HG02943 (cell line): ENCODE results near the gene SLC9C1.

ENCODE experiments used
- ATAC-seq: cut with Tn5 transposase; IDR thresholded peaks from one replicate; pipeline ENCODE4 v1.9.1; 2021; ENCODE audit warnings: mild to moderate bottlenecking, low read depth, moderate library complexity; ENCODE audit not compliant: unreplicated experiment

SLC9C1 gene

DNA sequence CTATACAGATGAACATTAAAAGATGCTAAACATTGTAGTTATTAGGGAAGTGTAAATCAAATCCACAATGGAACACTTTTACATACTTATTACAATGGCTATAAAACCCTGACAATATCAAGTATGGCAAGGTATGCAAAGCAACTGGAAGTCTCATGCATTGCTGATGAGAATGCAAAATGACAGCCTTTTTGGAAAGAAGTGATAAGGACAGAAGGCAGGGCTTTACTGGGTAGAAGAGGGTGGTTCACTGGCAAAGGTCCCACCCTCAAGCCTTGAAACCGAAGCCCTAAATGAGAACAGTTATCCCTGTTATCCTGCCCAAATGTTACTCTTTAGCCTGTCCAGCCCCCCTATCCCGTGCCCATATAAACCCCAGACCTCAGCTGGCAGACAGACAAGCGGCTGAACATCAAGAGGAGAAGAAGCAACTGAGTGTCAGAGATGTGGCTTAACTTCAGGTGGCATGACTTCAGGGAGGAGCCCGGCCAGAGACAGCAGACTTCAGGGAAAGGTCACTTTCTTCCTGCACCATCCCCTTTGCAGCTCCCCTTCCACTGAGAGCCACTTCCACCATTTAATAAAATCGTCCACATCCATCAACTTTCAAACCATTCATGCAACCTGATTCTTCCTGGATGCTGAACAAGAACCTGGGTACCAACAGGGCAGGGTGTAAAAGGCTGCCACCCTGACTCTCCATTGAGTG, 160.2 kb downstream of the SLC9C1 start:
- no peak for ATAC-seq

DNA sequence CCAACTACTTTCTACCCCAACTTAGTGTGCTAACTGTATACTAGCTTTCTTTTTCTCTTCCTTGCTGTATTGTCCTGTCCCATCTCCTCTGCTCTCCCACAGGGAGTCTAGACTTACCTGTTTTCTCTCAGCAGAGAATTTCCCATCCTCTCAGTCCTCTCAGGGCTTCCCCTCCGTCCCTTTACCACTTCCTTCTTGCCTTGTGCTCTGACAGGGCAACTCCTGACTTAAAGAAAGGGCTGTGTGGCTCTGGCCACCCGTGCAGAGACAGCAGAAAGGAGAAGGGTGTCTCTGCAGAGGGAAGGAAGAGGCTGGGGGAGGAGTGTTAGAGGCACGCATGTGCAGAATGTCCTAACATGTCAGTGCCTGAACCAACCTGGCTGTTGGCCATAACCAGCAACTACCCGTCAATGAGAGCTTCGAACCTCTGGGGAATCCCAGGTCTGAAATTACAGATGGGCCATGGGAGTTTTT, 161.0 kb downstream of the SLC9C1 start, which contains the start of gene GCSAM:
Gene GCSAM (minus strand): TSS at position 274 of the 474 bp plus-strand sequence. CDS start 128 bp downstream, at position 146.
- ATAC-seq, result peak; percentile 81

DNA sequence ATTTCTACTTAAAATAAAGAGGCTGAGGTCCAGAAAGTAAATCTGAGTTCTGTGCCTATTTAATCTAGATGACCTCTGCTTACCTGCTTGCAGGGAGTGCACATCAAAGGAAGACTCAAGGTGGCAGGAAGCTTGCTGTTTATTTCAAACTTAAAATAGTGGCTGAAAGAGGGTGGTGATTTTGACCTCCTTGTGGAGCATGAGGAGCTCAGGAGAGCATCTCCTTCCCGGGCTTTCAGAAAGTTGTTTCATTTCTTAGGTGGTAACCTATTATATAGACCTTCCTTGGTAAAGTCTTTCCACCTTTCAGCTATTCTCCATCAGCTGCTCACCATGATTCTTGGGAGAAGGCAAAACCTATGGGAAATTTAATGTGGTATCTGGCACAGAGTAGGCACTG, 161.5 kb downstream of the SLC9C1 start:
- peak; percentile 1 for ATAC-seq

DNA sequence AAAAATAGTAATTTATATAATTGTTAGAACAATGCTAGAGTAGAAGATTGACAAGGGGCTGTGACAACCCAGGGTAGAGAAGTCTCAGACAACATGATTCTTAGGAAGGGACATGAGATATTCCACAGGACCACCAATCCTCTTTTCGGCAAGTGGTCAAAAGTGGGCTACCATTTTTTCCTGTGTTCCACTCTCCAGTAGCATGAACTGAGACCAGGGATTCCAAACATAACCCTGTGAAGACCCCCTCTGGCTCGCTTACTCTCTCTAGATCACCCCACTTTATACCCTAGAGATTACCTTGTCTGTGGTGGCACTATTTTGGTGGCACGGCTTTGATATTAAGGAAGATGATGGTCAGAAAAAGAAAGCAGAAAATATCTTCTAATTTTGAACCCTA, 161.9 kb downstream of the SLC9C1 start:
- no peak for ATAC-seq

DNA sequence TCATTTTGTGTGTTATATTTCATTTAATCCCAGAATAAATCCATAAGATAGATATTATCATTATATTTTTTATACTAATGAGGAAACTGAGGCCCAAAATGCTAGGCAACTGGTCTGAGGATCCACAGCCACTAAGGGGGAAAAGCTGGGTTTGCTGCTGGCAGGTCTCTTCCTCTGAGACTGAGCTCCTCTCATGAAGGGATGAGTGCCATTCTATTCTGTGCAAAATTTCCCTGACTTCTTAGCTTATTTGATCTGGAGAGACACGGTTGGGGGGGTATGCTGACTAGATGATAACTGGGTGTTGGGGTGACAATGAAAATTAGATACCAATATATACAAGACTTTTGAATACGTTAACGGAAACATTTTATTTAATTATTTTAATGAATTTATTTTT, 162.9 kb downstream of the SLC9C1 start:
- no peak for ATAC-seq

DNA sequence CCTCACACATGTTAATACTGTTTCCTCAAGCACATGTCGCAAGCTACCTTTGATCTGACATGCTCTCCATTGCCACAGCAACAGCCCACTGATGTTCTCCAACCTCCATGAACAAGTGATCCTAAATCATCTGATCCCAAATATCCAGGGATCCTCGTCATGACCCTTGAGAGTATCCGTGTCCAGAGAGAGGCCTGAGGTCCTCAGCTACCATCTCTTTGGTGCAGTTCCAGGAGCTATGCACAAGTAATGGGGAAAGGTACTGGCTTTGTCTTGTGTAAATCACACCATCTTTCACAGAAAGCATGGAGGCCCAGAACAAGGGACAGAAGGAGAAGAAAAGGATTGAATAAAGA, 163.4 kb downstream of the SLC9C1 start:
- ATAC-seq, result no peak

DNA sequence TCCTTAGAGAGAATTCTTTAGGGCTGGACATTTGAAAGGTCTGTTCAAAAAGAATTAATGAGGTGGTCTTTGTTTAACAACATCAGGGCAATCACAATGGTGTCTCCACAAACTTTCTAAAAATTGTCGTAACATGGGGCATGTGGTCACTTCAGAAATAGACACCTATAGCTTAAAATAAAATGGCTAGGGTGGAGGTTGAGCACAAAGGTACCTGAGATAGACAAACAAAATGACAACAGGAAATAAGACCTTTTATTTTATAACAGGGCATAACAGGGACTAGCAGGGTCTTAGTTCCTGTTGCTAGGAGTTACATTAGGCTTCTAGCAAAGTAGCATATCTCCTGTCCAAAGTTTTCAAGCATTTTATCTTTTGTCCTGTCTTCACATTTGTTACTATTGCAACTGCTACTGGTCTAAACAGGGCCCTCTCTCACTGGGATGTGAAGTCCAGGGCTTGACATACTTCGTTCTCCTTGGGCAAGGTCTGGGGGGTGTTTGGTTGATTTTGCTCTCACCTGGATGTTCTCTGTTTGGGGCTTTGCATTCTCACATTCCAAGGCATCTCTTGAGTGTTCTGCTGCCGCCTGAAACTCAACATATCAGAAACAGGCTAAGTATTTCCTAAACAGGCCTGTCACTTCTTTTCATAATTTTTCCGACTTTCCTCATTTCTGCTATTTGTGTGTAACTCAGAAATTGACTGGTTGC, 163.9 kb downstream of the SLC9C1 start:
- ATAC-seq, result no peak

DNA sequence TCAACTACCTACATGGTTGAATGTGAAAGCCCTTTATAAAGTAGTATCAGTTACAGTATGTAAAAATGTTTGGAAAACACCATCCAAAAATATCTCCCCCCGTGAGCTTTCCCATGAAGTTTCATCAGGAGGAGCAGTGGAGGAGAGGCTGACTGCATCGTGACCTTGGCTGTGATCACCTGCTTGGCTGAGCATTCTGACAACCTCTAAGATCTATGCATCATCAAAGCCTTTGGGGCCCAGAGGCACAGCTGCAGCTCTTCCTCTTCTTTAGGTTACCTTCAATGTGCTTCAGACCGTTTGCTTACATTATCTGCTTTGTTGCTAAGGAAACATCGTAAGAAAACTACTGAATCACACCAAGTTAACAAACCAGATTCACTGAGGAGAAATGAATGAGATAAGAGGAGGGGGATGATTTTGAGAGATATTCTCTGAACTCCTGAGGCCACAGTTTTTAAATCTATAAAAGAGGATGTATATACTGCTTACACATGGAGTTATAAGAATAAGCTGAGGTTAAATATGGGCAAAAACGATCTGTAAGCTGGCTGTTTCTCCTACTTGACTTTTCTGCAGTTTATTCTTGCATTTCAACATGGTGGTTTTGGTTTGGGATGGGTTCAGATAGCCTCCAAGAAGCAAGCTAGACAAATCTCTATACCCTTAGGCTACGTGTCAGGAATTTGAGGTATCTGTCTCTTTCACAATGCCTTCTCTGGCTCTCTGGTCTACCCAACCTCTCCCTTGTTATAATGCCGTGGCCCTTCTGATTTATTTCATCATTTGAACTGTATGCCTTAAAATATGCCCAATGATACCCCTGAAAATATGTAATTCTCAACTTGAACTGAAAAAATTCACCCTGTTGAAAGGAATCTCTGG, 164.9 kb downstream of the SLC9C1 start:
- ATAC-seq, result peak; percentile 47

DNA sequence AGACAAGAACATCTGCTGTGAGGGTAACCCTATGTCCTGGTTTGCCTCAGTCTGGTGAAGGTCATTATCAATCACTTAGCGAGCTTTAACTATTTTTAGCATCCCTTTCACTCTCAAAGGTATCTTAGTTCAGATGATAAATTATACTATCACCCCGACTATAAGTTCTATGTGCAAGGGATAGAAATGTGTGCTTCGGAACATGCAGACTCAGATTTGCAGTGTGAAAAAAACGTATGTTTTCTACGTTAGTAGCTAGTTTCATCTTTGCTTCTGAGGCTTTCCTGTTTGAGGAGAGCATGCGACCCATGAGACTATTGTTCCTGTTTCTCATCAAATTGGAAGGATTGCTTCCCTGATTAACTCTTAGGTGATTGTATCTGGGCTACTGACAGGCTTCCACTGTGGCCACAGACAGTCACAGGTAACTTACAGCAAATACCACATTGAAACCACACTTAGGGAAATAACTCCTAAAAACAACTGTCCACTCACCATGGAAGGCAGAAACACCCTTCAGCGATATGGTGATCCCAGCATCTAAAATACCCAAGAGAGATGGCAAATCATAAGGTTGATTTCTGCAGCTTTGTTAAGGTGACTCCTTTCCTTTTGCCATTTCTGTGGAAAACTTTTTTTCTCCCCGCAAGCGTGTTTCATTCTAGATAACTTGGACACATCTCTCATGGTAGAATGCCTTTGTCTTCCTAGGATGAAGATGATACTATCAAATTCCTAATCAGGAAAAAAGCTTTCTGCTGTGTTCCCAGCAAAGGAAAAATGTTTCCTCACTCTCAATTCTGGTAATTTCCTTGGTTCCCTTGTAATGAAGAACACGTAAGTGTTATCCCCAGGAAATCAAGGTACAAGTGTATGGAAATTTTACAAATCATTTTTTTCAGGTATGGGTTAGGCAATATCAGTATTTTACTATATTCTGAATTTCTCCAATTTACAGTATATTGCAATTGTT, 166.2 kb downstream of the SLC9C1 start:
- ATAC-seq, result no peak

DNA sequence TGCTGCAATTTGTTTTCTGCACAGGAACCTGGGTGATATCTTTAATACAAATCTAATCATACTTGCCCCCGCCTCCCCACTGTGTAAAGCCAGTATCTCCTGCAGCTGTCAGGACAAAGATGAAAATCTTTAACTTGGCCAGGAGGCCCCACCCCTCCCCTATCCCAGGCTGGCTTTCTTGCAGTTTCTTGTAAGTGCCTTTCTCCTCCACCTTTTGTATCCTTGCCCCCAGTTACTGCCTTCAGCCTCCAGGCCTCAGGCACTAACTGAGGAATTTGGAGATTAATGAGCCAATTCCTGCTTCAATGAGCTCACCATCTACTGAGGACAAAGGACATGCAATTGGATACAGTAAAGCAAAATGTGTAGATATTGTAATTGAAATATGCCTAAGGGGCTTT, 167.5 kb downstream of the SLC9C1 start:
- ATAC-seq, result no peak

DNA sequence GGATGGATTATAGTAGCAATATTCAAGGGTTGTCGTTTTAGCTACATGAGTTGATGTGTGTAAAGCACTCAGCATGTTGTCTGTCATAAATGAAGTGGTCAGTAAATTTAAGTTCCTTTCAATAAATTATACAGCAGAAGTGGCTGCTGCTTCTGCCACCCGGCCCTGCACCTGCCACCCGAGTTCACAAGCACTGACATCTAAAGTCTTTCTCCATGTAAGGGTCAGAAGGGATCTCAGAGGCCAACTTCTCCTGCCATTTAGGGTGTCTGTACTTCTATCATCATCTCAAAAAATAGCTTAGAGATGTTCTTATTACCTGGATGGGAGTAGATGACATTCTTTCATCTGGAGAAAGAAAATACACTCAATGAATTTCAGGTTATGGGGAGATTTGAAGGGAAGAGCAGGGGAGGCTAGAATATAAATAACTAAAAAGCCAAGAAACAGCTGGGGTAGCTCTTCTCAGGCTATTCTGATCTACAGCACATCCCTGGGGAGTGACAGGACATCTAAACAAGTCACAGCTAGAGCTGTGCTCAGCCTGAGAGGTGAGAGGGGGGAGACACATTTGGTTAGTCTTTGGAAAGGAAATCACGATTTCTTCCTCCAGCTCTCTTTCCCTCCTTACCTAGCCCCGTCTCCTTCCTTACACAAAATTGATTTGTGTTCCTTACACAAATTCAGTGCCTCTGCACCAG, 169.0 kb downstream of the SLC9C1 start:
- no peak for ATAC-seq

DNA sequence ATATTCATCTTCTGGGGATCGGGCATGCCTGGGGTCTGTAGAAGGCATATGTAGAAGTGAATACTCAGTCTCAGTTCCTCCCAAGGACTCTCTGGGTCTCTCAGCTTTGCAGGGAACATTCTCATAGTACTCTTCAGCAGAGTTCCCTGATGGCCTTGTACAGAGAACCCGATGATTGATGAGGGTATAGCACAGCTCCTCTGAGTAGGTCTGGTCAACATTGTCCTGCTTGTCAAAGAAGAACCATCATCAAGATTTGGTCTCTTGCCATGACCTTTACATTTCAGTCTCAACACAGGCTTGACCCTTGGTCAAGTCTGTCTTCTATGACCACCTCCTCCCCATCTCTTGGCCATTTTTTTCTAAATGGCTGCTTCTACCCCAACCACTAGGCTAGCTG, 170.5 kb downstream of the SLC9C1 start:
- ATAC-seq, result no peak

DNA sequence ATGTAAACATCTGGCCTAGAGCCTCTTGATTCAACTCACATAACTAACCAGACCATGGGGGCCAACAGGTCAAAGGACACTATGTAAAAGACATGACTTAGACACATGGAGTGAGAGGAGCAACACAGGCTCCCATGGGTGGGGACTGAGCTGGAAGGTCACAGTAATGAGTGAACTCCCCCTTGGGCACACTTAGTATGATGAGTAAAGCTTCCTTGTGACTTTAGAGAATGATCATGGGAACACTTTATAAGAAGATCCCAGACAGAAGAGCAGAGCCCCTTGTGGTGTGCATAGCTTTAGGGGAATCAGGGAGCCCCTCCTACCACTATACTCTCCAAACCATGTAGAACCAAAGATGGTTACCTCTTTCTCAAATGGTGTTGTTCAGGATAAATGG, 171.1 kb downstream of the SLC9C1 start:
- ATAC-seq, result no peak

DNA sequence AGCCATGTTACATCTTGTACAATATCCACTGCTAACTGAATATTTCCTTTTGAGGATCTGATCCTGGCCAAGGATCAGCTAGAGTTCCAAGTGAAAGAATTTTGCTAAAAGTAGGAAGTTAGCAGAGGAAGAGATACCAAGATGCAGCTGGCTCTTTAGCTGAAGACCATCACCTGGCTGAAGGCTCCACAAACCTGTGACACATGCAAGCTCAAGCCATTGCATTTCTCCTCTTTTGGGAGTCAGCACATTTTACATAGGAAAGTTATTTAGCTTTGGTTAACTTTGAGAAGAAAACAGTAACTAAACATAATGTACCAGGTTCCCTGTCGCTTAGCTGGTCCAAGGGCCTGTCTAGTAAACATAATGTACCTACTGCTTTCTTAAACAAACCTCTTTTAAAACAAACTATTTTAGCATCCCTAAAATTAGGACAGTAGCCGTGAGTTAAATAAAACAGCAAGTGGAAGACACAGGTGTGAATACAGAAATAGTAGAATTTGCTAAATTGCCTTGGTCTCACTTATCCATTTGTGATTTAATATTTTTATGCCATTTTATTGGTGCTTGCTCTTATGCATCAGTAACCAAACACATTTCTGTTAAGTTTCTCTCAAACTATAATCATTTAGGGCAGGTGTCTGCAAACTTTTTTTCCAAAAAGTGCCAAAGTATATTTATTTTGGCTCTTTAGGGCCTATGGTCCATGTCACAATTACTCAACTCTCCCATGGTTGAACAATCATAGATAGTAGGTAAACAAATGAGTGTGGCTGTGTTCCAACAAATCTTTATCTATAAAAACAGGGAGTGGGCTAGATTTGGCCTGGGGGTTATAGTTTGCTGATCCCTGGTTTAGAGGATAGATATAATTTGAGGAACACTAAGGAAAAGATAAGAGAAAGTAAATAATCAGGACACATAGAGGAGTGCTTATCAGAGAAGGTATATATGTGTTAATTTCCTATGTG, 172.2 kb downstream of the SLC9C1 start:
- ATAC-seq, result no peak

DNA sequence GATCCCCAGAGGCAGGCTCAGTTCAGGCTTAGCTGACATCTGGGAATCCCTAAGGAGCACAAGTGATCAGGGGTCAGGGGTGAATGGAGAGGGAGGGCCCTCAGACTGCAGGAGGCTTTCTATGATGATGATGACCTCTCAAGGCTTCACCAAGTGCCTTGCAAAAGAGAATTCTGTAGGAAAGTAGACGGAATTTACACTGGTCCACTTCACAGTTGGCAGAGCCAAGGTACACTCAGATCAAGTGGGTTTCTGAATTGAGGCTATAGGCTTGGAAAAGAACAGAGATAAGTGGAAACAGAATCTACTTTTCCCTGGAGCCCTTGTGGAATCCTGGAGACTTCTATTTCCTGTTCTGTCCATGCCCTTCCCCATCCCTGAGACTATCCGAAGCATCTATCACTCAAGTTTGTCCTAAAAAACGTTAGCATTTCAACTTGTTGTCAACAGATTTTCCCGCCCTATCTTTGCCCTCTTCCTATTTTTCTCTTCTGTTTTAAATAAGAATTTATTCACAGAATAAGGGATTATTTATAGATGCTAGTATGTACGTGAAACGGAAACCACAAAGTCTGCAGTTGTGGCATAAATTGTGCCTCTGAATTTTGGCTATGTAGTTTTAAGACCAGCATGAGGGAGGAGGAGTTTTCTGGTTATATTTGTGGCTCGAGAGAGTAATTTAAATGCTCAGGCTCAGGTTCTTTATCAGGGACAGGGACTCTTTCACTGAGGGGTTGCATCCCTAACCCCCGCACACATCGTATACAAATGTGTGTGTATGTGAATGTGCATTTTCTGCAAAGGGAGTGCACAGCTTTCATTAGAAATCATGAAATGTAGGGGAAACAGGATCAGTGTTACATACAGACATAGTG, 173.8 kb downstream of the SLC9C1 start:
- ATAC-seq, result no peak

DNA sequence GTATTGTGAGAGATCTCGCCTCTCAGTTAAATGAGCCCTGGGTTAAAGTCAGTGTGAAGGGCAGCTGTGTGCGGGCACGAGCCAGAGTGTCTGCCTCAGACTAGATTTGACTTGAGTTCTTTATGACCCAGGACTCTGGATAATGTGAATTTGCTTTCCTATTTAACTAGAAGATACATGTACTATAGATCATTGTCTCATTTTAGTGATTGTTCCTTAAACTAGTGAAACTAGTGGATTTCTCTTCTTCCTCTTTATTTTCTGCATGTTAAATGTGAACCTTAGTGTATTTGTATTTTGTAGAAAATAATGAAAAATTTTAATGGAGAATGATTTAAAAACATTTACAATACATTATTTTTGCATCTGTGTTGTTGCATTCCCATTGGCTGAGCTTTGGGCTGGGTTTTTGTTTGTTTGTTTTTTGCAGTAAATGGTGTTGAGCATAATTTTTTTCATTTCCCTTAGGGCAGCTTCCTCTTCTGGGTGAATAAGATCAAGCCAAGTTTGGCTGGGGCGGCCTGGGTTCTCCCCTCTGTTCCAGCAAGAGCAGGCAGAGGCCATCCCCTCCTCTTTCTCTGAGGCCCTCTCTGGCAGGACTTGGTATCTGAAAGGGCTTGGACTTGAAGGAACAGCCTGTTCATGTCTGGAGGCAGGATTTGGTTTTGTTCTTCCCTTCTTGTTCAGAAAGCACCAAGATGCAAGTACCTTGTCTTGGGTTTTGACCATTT, 176.0 kb downstream of the SLC9C1 start:
- no peak for ATAC-seq

DNA sequence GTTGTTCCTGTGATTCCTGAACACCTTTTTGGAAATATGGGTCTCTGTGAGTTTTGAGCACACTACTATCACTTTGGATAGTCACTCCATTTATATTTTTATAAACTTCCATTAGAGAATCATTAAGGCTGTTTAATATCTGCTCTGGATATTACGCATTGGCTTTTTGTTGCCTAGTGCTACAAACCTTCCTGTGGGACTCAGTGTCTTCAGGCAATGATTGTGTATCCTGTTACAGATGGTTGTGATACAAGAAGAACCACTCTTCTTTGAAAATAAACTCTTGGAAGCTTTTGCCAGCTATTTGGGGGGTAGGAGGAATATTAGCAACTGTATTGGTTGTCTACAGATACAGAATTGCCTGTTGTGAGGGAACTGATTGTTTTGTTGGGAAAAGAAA, 176.6 kb downstream of the SLC9C1 start:
- ATAC-seq, result no peak
